ENCODE results near the gene PCGF5.

PCGF5 gene

GRCh38 chr10:91208642-91209041, 11.8 kb upstream of the PCGF5 start:
- POLR2A ChIA-PET, result no interaction called here
- Histone ChIP-seq H3K27ac (ENCODE audit: extremely low read depth, low read depth, low read length) (no peak overlapping the region), H3K4me1 (ENCODE audit: control insufficient read depth, insufficient read depth, low read length) (peaks cover 5% of the 10 kb centered on the region; the same call in 1 of the 2 replicates)

More at GRCh38 chr10:91208642-91209041, 11.8 kb upstream of the PCGF5 start:
- CTCF ChIA-PET, result interaction anchor here (0.6 to 0.8 kb wide), 3 partner anchors 120 to 1754 kb away, joined by 3 to 4 read pairs (median 3); no protein-coding TSS in a partner anchor
- H3K4me3 ChIP-seq (ENCODE audit: low read depth, low read length), result no peak overlapping the region
- TF ChIP-seq ZNF660 (tag by site-specific recombination; IDR thresholded peaks at IDR 0.05) (no peak), ZNF18 (tag by site-specific recombination; IDR thresholded peaks at IDR 0.05) (no peak), ZNF670 (tag by site-specific recombination; IDR thresholded peaks at IDR 0.05; ENCODE audit: low read depth) (no peak), PRDM2 (tag by site-specific recombination; IDR thresholded peaks at IDR 0.05; ENCODE audit: borderline replicate concordance) (no peak), ZNF645 (tag by site-specific recombination; IDR thresholded peaks at IDR 0.05) (no peak), ZBTB44 (tag by site-specific recombination; IDR thresholded peaks at IDR 0.05) (no peak), ZNF658 (tag by site-specific recombination; IDR thresholded peaks at IDR 0.05) (no peak), ZNF354C (tag by site-specific recombination; IDR thresholded peaks at IDR 0.05; ENCODE audit: borderline replicate concordance, low read depth) (no peak)
- H3K36me3 ChIP-seq (ENCODE audit: control insufficient read depth in 2 of 2, insufficient read depth in 1 of 2, low read length in 2 of 2), result no peaks in the 10 kb centered on the region
- no peaks in the 10 kb centered on the region for H3K9me3 ChIP-seq (ENCODE audit: control insufficient read depth, insufficient read depth, low read depth, low read length)

Data from HEK293 (cell line).